Measurements from ENCODE around the gene MTMR10.

- TF ChIP-seq CTCF (IDR thresholded peaks at IDR 0.05) = no peak
- TF ChIP-seq, protein P1, sequence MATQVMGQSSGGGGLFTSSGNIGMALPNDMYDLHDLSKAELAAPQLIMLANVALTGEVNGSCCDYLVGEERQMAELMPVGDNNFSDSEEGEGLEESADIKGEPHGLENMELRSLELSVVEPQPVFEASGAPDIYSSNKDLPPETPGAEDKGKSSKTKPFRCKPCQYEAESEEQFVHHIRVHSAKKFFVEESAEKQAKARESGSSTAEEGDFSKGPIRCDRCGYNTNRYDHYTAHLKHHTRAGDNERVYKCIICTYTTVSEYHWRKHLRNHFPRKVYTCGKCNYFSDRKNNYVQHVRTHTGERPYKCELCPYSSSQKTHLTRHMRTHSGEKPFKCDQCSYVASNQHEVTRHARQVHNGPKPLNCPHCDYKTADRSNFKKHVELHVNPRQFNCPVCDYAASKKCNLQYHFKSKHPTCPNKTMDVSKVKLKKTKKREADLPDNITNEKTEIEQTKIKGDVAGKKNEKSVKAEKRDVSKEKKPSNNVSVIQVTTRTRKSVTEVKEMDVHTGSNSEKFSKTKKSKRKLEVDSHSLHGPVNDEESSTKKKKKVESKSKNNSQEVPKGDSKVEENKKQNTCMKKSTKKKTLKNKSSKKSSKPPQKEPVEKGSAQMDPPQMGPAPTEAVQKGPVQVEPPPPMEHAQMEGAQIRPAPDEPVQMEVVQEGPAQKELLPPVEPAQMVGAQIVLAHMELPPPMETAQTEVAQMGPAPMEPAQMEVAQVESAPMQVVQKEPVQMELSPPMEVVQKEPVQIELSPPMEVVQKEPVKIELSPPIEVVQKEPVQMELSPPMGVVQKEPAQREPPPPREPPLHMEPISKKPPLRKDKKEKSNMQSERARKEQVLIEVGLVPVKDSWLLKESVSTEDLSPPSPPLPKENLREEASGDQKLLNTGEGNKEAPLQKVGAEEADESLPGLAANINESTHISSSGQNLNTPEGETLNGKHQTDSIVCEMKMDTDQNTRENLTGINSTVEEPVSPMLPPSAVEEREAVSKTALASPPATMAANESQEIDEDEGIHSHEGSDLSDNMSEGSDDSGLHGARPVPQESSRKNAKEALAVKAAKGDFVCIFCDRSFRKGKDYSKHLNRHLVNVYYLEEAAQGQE (IDR thresholded peaks at IDR 0.05; ENCODE audit: insufficient read depth in 1 of 2, low read depth in 2 of 2, low read length in 1 of 2) = no peak
Observed at GRCh38 chr15:31037731-31038477, 46.5 kb upstream of the MTMR10 start.

Data from Panc1 (cell line).